LNCaP clone FGC (cell line): ENCODE measurements around the gene ZSCAN1.

Experiments used
- DNase-seq: peaks from one replicate; pipeline ENCODE4 v3.0.0-alpha.2; 2011; ENCODE audit warnings: low read depth
- H3K4me3 ChIP-seq: 2 replicates; pipeline ENCODE4 v1.5.1; 2011; ENCODE audit warnings: mild to moderate bottlenecking, low read depth, low read length, control low read depth
- CTCF ChIP-seq: IDR thresholded peaks from 2 replicates; pipeline ENCODE4 v1.5.1; 2012; ENCODE audit warnings: mild to moderate bottlenecking; ENCODE audit not compliant: control insufficient read depth, insufficient read depth; ENCODE audit errors: extremely low read depth

The ZSCAN1 gene

GRCh38 chr19:58097781-58098681 is 64.2 kb downstream of the ZSCAN1 start, which contains the start of gene ZSCAN18:
ZSCAN18 (minus strand) TSS chr19:58098231; CDS start chr19:58090267, 7,964 bp downstream.
- peak within 1 kb of the TSS; percentile 88 for H3K4me3 ChIP-seq
- DNase-seq: peak; percentile 71
- TF ChIP-seq CTCF: no peak

GRCh38 chr19:58098682-58098998 is 64.8 kb downstream of the ZSCAN1 start:
- DNase-seq: no peak
- no peak for TF ChIP-seq CTCF
- peak overlapping the region; percentile 88 for H3K4me3 ChIP-seq
